ENCODE measurements around the gene CLDN20. TPM values are rescaled to one million over a fixed set of nuclear protein-coding genes. Genes with fewer than 3 reads are reported as not detected.

The CLDN20 gene
- total and polyA plus RNA-seq, 2 donors (not counting 3 experiments of a cell fraction or from before 2014, with no cell fraction given), result not detected

- Histone ChIP-seq H3K9me3 (replicated peaks; ENCODE audit: control insufficient read depth, insufficient read depth, low read length) (no peaks in the 10 kb centered on the region), H3K27me3 (ENCODE audit: control insufficient read depth in 2 of 2, insufficient read depth in 2 of 2, low read length in 2 of 2) (no peaks in the 10 kb centered on the region), H2AFZ (ENCODE audit: low read depth, low read length) (no peak overlapping the region), H3K36me3 (ENCODE audit: control insufficient read depth in 2 of 2, extremely low read depth in 1 of 2, insufficient read depth in 2 of 2, low read length in 2 of 2) (peaks cover 2 to 11% of the 10 kb centered on the region in 2 experiments), H3K4me3 (replicated peaks in 1 of 3; ENCODE audit: insufficient read depth in 1 of 3, low read depth in 1 of 3, low read length in 3 of 3) (no peak overlapping the region), H3K79me2 (ENCODE audit: control insufficient read depth, insufficient read depth, low read length) (peaks cover 13% of the 10 kb centered on the region), H3K9ac (replicated peaks; ENCODE audit: extremely low read depth, insufficient read depth, low read length) (no peak overlapping the region), H3K4me2 (ENCODE audit: insufficient read depth, low read length) (no peak overlapping the region), H3K27ac (ENCODE audit: insufficient read depth, low read depth, low read length) (no peak overlapping the region), H3K4me1 (ENCODE audit: control insufficient read depth, extremely low read depth, insufficient read depth, low read length) (no peaks in the 10 kb centered on the region), H3K9me1 (replicated peaks; ENCODE audit: control insufficient read depth, extremely low read depth, insufficient read depth, low read length) (no peaks in the 10 kb centered on the region), H4K20me1 (replicated peaks; ENCODE audit: control insufficient read depth, extremely low read depth, insufficient read depth, low read length) (no peaks in the 10 kb centered on the region)
- dilution Hi-C loops (cut with MboI; ENCODE audit: extremely low pct_ligation_motif_present, low sequenced_read_pairs), result no loop called here
- ChIA-PET CTCF (interaction anchor here (1.7 kb wide), 1 partner anchor 15 kb away, joined by 4 read pairs; no protein-coding TSS in a partner anchor), POLR2A (no interaction called here)
- FAIRE-seq, result no peak
- intact Hi-C loops (cut with micrococcal nuclease), result no loop called here
- TF ChIP-seq JUN (IDR thresholded peaks at IDR 0.05; ENCODE audit: borderline replicate concordance, insufficient read depth, insufficient read length, low read depth) (no peak), POLR2AphosphoS5 (IDR thresholded peaks at IDR 0.05; ENCODE audit: insufficient read depth, low read depth, low read length) (no peak), EZH2 (IDR thresholded peaks at IDR 0.05; ENCODE audit: borderline replicate concordance, low read depth, low read length, severe bottlenecking) (no peak), GATA2 (IDR thresholded peaks at IDR 0.05; ENCODE audit: insufficient read depth, insufficient read length, low read depth, low read length) (no peak), MYC (IDR thresholded peaks at IDR 0.05; ENCODE audit: low read depth, low read length) (no peak), CTCF (IDR thresholded peaks at IDR 0.05; ENCODE audit: extremely low read depth in 1 of 2, insufficient read depth in 1 of 2, low read depth in 1 of 2, low read length in 2 of 2) (no peak), FOS (IDR thresholded peaks at IDR 0.05; ENCODE audit: borderline replicate concordance, insufficient read depth, low read length) (no peak), POLR2A (IDR thresholded peaks at IDR 0.05; ENCODE audit: low read depth, low read length) (no peak)
- TF ChIP-seq, protein P1, sequence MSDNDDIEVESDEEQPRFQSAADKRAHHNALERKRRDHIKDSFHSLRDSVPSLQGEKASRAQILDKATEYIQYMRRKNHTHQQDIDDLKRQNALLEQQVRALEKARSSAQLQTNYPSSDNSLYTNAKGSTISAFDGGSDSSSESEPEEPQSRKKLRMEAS (IDR thresholded peaks at IDR 0.05; ENCODE audit: insufficient read depth, insufficient read length), result no peak
- no peak for DNase-seq (ENCODE audit: low read depth, low spot score)
- BruUV-seq (replicated peaks), result no TSS peak
These were observed 38.1 kb downstream of the CLDN20 start for GRCh38 chr6:155301867-155302266.

All from endothelial cell of umbilical vein (primary cell).